Measurements from ENCODE around the gene MADD.

Gene MADD

DNA sequence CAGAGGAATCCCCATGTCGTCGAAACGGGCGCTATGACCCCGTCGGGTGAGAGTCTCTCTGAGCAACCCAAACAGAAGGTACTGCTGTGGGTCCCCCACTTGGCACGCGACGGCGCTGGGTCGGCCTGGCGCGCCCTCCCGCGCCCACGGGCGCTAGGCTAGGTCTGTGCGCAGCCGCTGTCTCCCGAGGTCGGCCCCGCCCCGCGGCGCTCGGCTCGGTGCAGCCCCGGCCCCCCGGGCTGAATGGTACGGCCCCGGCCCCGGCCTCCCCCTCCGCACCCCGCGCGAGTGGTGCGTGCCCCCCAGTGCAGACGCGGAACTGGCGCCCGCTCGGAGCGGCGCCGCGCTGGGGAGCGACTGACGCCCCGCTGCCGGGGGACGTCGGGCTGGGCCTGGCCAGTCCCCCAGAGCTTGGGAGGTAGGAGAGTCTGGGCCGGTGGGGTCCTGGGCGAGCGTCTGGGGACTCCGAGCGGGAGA is at the start of gene MADD:
Gene MADD, plus strand, starts transcription at position 305 of the 477 bp plus-strand sequence.
- peak; percentile 83 to 92 for DNase-seq

DNA sequence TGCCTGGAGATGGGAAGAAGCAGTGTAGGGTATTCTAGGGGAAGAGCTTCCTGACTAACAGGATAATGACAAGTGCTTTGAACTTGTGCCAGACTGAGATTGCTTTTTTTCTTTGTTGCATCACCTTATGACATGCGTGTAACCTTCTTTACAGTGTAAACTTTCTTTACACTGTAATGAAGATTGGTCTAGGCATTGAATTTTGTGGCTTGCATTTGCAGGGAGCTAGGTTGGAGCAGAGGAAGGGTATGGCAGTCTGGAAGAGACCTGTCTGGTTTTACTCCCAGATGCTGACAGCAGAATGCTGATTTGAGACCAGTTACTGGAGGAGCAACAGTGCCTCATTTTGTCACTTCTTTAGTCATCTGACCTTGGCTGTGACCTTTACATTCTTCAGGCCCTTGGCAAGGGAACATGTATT is 49.5 kb upstream of the MADD start:
- no peak for DNase-seq

DNA sequence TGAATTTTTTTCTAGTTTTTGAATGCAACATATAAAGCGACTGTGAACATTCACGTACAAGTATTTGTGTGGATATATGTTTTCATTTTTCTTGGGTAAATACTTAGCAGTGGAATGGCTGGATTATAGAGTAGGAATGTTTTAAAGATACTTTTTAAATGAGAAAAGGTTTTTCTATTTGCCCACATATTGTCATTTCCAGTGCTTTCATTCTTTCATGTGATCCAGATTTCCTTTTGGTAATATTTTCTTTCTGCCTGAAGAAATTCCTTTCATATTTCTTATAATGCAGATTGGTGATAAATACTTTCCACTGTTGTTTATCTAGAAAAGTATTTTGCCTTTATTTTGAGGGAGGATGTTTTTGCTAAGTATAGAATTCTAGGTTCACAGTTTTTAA is 47.2 kb upstream of the MADD start:
- DNase-seq: no peak

DNA sequence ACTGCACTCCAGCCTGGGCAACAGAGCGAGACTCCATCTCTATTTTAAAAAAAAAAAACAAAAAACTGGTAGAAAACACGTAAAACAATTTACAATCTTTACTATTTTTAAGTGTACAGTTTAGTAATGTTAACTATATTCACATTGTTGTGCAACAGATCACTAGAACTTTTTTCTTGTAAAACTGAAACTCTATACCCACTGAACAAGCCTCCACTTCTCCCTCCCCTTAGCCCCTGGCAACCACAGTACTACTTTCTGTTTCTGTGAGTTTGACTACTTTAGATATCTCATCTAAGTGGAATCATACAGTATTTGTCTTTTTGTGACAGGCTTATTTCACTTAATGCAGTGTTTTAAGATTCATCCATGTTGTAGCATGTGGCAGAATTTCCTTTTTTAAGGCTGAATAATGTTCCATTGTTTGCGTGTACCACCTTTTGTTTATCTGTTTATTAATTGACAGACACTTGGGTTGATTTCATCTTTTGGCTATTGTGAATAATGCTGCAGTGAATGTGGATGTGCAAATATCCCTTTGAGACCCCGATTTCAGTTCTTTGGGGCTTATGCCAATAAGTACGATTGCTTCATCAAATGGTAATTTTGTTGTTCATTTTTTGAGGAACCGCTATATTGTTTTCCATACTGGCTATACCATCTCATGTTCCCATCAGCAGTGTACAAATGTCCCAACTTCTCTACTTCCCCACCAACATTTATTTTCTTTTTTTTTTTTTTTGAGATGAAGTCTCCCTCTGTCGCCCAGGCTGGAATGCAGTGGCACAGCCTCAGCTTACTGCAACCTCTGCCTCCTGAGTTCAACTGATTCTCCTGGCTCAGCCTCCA is 44.2 kb upstream of the MADD start:
- DNase-seq: peak in 1 of 2 donors; percentile 30

DNA sequence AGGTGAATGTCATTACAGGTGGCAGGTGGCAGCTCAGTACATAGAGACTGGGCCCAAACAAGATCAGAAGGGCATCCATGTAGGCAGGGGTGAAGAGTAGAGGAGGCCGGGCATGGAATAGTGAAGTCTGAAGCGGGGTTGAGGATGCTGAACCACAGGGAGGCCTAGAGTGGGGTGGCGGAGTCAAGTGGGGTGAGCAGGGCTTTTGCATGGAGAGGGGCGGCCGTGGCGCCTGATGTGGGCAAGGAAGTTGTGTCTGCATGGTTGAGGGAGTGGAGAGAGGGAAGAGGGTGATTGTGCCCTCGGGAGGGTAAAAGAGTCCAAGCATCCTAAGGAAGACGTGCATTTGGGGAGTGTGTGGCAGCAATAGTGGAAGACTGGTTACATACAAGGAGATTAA is 40.8 kb upstream of the MADD start:
- DNase-seq: no peak

DNA sequence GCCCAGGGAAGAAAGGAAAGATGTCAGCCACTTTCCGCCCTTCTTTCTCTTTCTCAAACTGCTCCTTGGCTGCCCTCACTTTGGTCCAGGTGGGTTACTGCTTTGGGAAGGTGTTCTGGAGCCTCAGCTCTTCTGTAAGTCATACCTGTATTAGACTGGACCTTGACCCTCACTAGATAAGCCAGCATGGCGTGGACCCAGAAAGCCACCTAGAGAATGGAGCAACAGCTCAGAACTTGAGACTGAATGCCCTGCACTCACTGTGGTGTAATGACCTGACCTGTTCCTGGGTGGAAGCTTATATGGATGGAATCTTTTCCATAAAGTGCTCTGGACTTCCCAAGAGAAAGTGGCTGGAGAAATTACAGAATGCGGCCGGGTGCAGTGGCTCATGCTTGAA is 36.9 kb upstream of the MADD start:
- no peak for DNase-seq

DNA sequence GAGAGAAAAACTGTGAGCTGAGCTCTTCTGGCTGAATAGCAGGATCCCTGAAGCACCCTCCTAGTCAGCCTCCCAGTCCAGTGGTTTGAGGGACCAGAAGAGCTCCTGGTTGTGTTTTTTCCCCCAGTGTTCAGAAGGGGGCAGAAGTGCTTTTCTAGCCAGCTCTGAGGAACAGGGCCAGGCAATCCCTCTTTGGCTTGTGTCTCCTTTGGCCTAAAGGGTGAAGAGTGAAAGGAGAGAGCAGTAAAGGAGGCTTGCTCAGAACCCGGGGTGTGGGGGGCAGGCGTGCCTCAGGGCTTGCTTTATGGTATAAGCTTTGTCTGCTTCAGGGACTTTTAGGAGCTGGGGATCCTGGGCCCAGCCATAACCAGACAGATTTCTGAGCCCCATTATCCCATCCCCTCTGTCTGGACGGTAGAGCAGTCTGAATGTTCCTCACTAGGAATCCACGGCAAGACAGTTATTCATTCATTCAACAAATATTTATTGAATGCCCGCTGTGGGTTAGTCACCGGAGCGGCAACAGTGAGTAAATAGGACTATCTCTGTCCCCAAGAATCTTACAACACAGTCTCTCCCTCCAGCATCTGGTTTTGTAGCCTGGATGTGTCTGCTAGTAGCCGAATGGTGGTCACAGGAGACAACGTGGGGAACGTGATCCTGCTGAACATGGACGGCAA is 35.8 kb upstream of the MADD start:
- DNase-seq: peak in 1 of 2 donors; percentile 14

DNA sequence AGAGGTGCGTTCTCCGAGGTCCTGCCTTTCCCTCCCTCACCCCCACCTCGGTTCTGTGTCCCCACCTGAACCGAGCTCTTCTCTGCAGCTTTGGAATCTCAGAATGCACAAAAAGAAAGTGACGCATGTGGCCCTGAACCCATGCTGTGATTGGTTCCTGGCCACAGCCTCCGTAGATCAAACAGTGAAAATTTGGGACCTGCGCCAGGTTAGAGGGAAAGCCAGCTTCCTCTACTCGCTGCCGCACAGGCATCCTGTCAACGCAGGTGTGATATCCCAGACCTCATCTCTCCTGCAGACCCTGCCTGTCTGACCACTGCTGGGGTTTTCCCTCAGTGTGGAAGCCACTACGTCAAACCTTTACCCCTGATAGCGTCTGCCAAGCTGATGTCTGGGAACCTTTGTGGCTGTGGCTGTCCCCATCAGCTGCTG is 35.2 kb upstream of the MADD start:
- DNase-seq: no peak

DNA sequence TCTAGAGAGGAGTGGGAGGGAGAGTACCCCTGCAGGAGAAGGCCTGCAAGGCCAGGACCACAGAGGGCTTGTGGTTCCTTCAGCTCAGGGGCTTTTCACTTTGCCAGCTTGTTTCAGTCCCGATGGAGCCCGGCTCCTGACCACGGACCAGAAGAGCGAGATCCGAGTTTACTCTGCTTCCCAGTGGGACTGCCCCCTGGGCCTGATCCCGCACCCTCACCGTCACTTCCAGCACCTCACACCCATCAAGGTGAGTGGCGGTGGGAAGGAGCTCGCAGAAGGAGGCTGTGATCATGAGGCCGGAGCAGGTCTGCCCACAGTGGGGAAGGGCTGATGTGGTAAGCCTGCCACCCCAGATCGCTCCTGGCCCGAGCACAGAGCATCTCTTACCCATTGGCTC is 34.8 kb upstream of the MADD start:
- DNase-seq: no peak

DNA sequence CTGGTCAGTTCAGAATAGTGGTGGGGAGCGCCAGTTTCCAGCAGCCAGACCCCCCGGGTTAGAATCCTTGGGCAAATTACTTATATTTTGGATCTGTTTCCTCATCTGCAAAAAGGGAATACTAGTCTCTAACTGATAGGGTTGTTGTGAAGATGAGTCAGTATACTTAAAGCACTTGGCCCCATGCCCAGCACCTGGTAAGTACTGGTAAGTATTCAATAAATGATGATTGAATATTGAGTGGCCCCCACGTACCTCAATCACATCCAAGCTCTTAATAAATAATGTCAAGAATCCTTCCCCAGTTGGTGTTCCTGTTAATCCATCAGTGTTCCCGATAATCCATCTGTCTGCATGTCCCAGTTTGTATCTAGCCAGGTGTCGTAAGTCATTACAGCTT is 33.5 kb upstream of the MADD start:
- DNase-seq: no peak

DNA sequence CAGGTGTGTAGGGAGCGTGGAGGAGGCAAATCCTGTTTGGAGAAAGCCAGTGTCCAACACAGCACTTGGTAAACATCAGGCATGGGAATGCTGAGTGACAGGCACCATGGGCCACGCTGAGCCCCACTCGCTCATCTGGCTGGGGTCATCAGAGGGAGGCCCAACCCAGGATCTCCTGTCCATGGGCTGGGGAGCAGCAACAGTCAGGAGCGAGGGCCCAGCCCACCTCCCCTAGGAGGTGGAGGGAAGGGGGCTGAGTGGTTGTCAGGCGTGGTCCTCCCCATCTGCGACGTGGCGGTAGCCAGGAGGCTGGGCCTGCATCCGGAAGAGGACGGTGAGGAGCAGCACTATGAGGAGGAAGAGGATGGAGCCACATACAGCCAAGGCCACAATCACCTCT is 30.1 kb upstream of the MADD start:
- no peak for DNase-seq

DNA sequence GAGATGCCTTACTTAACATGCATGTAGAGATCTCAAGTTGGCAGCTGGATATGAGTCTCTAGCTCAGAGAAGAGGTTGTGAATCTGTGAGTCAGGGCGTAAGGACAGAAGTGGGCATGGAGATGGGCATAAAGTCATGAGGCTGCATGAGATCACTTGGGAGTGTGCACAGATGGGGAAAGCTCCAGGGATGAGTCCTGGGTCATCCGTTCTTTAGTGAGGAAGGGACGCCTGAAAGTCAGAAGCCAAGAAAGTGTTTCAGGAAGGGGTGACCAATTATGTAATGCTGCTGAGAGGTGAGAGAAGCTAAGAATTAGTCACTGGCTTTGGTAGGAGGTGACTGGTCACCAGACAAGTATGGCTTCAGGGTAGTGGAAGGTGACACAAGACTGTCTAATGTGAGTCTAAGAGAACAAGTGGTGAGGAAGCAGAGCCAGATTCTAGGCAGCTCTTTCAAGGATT is 28.1 kb upstream of the MADD start:
- DNase-seq: no peak

DNA sequence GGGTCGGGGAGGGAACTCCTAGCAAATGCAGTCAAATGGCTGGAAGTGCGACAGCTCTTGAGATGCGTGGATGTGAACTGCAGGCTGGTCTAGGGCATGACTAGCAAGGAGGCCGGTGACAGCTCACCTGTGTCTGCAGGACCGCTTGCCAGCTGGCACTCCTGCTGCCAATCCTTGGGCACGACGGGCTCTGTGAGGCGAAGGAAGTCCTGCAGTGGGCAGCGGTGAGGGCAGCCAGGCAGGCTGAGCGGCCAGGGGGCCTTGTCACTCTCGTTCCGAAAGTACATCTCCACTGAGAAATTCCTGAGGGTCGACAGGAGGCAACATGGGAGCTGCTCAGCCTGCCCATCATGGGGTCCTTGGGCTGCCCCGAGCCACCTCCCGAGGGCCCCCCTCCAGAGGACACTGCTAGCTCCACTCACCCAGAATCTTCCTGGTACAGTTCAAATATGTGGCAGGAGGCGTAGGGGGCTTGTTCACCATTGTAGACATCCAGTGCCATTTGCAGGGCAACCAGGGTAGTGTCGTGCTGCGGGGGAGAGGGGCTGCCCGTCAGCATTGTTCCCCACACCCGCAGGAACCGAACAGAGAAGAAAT is 27.2 kb upstream of the MADD start:
- DNase-seq: no peak

DNA sequence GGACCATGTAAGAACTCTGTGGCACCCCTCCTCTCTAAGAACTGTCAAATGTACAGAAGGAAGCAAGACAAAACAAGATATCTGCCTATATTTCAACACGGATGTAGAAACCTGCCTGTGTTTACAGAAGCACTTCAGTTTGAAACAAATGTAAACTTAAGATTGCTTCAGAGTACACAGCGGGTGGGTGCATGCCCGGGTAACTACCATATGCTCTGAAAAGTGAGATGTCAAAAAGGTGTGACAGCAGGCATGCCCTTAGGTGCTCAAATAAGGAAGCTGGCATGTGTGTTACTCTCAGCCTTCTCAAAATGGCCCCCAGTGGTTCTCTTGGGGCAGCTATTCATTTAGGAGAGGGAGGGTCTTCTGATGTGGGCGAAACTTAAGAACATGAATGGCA is 26.5 kb upstream of the MADD start:
- DNase-seq: no peak

DNA sequence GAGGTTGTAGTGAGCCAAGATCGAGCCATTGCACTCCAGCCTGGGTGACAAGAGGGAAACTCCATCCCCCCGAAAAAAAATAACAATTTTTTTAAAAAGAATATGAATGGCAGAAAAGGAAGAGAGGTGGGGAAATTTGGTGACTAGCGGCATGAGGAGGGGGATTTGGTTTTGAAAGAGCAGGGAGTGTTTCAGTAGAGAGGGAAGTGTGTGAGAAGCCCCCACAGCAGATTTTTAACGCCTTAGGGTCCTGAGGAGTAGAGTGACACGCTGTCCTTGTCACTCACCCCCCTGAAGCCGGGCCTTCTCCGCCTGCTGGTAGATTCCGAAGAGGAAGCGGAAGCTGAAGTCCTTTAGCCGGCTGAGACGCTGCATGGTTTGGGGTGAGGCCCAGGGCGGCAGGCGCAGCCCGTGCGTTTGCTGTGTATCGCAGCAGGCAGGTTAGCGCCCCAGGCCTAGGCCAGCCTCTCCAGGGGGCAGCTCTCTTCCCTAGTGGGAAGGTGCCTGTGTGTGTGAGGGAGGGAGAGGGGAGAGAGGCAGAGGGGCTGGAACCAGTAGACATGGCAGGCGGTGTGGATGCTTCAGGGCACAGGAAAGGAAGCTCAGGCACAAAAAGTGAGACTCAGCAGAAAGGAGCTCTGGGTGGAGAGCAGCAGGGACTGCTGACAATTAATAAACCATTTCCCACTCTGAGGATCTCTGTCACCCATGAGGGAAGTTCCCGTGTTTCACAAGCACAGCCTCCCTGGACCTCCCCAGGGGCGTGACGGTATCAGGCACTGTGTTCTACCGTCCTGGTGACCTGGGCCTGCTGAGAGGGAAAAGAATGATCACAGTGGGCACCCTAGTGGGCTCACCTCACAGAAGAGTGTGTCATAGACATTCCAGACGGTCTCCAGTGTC is 25.2 kb upstream of the MADD start:
- no peak for DNase-seq

DNA sequence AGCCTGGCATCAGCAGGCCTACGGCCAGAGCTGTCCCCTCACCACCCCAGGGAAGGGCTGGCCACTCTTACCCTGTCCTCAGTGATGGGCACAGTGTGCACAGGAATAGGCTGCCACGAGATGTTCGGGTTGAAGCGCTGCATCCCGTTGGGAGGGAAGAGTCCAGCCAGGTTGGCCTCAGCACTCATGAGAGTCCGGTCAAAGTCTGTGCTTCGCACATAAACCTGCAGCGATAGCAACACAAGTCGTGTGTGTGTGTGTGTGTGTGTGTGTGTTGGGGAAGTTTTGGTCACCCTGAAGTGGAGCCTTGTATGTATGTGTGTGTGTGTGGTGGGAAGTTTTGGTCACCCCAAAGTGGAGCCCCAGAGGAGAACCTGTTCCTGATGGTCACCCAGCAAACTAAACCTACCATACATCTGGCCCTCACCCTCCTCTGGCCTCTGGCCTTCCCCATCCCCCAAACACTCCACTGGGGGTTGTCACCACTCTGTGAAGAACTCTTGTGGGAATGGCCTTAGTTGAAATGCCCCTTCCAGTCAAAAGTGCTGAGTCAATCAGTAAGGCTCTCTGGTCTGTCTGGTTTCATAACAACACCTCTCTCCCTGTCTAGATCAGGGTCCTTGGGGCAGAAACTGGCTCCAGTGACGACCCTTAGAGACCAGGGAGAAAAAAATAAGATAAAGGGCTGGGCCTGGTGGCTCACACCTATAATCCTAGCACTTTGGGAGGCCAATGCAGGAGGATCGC is 24.1 kb upstream of the MADD start:
- no peak for DNase-seq

DNA sequence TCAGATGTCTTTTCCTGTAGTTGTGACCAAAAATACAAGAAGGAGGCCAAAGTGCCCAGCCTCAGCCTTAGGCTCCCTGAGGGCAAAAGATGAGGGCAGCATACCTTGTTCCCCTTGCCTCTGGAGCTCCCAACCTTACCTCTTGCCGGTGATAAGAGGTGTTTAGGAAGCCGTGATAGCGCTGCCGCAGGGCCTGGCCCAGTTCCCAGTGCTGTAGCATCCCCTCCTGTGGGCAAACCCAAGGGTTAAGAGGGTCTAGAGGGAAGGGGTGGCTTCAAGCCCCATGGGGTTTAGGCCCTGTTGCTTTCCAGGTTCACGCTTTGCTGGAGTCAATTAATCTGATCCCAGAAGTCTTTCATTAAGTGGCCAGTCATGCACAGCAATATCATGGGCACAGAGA is 22.4 kb upstream of the MADD start:
- no peak for DNase-seq

DNA sequence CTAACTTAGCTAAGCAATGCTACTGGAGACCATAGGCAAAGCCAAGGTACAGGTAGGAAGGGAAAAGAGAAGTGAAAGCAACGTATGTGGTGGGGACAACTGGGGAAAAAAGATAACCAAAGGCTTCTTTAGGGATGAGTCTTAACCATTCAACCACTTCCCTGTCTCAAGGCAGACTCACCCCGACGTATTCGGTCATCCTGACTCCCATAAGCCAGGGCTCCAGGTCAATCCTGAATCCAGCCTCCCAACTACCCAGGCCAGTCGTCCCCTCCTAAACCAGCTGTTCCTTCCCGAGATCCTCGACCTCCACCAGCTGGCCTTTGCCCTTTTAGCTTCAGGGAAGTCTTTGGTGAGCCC is 21.6 kb upstream of the MADD start:
- DNase-seq: no peak

DNA sequence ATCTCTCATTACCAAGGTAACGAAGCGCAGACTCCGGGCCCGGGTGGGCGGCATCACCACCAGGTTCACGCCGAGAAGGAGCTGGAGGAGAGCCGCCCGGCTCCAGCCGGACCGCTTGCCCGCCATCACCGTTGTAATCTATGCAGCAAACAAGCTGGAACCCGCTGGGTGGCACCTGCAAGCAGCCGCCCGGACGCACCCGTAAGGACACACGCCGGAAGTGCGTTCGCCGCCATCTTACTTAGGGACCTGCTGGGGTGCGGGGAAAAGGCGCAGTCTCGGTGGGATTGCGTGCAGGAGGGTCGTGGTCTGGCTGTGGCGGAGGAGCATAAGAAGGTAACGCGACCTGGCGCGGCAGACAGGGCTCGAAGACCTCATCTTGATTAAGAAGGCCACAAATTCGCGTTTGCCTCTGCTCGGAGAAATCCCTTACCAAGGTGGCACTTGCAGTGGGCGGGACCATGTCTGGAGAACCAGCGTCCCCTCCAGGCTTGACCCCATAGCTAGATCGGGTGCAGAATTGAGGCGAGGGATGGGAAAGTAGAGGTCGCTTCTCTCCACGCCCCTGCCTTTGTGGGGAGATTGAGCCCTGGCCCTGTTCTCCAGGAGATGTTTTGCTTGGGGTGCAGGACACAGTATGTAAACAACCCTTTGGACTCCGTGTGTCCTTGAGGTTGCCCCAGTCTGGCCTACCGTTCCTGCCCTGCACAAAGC is 21.1 kb upstream of the MADD start, which contains the start of gene ACP2:
Gene ACP2, minus strand, starts transcription at position 151 of the 714 bp plus-strand sequence. Its CDS starts 25 bp downstream, at position 126.
- DNase-seq: peak; percentile 62 to 77

DNA sequence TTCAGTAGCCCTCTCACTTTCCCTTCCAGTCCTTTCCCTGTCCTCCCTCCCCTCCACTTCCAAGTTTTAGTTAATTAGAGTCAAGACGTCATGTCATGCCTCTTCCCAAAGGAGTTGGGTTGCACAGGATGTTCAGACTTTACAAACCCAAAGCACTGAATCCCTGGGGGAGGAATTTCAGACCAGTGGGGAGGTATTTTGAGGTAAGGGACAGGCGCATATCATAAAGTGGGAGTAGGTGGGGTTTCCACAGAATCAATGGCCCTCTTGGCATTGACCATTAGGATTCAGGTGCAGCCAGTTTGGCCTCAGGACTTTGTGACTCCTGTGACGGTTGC is 20.6 kb upstream of the MADD start:
- DNase-seq: no peak

DNA sequence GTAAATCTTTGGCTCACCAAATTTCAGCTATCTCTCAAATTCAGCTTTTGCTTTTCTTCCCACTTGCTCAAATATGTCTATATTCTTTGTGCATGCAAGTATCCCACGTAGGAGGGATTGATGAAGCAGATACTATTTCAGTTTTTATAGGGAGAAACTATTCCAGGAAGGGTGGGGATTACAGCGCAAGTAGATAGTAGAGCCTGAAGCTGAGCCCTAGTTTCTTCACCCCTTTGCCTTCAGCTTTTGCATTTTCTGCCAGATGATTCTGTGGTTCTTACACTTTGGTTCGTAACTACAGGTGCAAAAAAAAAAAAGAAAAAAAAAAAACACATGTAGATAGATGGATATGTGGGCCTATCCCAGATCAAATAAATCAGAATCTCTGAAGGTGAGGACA is 18.2 kb upstream of the MADD start:
- DNase-seq: no peak
